Karpas-422 (cell line): ENCODE data around the gene ALG9. TPM values are rescaled to one million over a fixed set of nuclear protein-coding genes. Genes with fewer than 3 reads are reported as not detected.

ENCODE experiments used
- DNase-seq: peaks from one replicate; pipeline ENCODE4 v3.0.0-alpha.2; 2015
- H2AFZ ChIP-seq: fragments of 200-600 bp; sonication (generic); 2 replicates; pipeline ENCODE4 v1.6.1; 2014; ENCODE audit warnings: antibody characterized with exemption, low read length, mixed read lengths
- H3K27ac ChIP-seq: fragments of 200-600 bp; sonication (generic); 2 replicates; pipeline ENCODE4 v1.5.1; 2014; ENCODE audit warnings: mild to moderate bottlenecking, low read length, moderate library complexity
- H3K27me3 ChIP-seq: fragments of 200-600 bp; sonication (generic); 2 replicates; pipeline ENCODE4 v1.6.1; 2014; ENCODE audit warnings: low read length, mixed read lengths
- H3K36me3 ChIP-seq: fragments of 200-600 bp; sonication (generic); 2 replicates; pipeline ENCODE4 v1.6.1; 2014; ENCODE audit warnings: low read length, mixed read lengths; ENCODE audit not compliant: insufficient read depth
- H3K4me1 ChIP-seq: fragments of 200-600 bp; sonication (generic); 2 replicates; pipeline ENCODE4 v1.6.1; 2014; ENCODE audit warnings: mild to moderate bottlenecking, low read length, mixed read lengths
- H3K4me2 ChIP-seq: fragments of 200-600 bp; sonication (generic); 2 replicates; pipeline ENCODE4 v1.6.1; 2014; ENCODE audit warnings: low read length, low read depth, mild to moderate bottlenecking; ENCODE audit not compliant: poor library complexity, severe bottlenecking
- H3K4me3 ChIP-seq: fragments of 200-600 bp; sonication (generic); 2 replicates; pipeline ENCODE4 v1.5.1; 2014; ENCODE audit warnings: mild to moderate bottlenecking, antibody characterized with exemption, low read length, mixed read lengths
- H3K79me2 ChIP-seq: fragments of 200-600 bp; sonication (generic); 2 replicates; pipeline ENCODE4 v1.6.1; 2014; ENCODE audit warnings: mild to moderate bottlenecking, low read length, mixed read lengths
- H3K9ac ChIP-seq: fragments of 200-600 bp; sonication (generic); 2 replicates; pipeline ENCODE4 v1.6.0; 2014; ENCODE audit warnings: low read length
- H3K9me2 ChIP-seq: fragments of 200-600 bp; sonication (generic), shearing (Covaris generic); replicated peaks from 2 replicates; pipeline ENCODE4 v1.6.0; 2014; ENCODE audit warnings: mild to moderate bottlenecking, low read length, moderate library complexity; ENCODE audit not compliant: insufficient read depth
- H3K9me3 ChIP-seq: fragments of 300-700, 200-600 bp; sonication (generic); 2 replicates; pipeline ENCODE4 v1.6.1; 2014; ENCODE audit warnings: low read length, mixed read lengths
- H4K20me1 ChIP-seq: fragments of 200-600 bp; sonication (generic); 2 replicates; pipeline ENCODE4 v1.6.1; 2014; ENCODE audit warnings: mild to moderate bottlenecking, antibody characterized with exemption, low read length, low read depth; ENCODE audit not compliant: insufficient read depth
- small RNA-seq: library from RNA; depleted of rRNA; stranded (forward); fragments of <200 nt; gene quantifications from one replicate; pipeline ENCODE3, GENCODE V24; 2014
- total RNA-seq: library from RNA; depleted of rRNA; stranded (reverse); fragments of >200 nt; shearing (Covaris generic); gene quantifications from 2 replicates; pipeline ENCODE4 v1.2.3, GENCODE V29; 2014; ENCODE audit warnings: low replicate concordance; rRNA removed

The ALG9 gene
- total RNA-seq, 1 experiment from 2014 or later = 14.2 TPM

GRCh38 chr11:111743700-111744099, 127.7 kb downstream of the ALG9 start:
- H3K36me3 ChIP-seq = peaks cover 91% of the 10 kb centered on the region
- no peaks in the 10 kb centered on the region for H4K20me1 ChIP-seq
- H3K4me2 ChIP-seq = no peak overlapping the region
- H3K27me3 ChIP-seq = no peaks in the 10 kb centered on the region
- no peak overlapping the region for H3K9ac ChIP-seq
- DNase-seq = no peak
- no peak overlapping the region for H3K27ac ChIP-seq
- H2AFZ ChIP-seq = no peak overlapping the region
- no peaks in the 10 kb centered on the region for H3K9me2 ChIP-seq
- H3K79me2 ChIP-seq = peaks cover 51% of the 10 kb centered on the region
- H3K4me3 ChIP-seq = no peak overlapping the region
- no peaks in the 10 kb centered on the region for H3K9me3 ChIP-seq
- H3K4me1 ChIP-seq = no peaks in the 10 kb centered on the region

GRCh38 chr11:111741751-111742150, 129.6 kb downstream of the ALG9 start:
- H3K9ac ChIP-seq = no peak overlapping the region
- H2AFZ ChIP-seq = no peak overlapping the region
- H3K9me3 ChIP-seq = no peaks in the 10 kb centered on the region
- no peaks in the 10 kb centered on the region for H3K9me2 ChIP-seq
- H3K27me3 ChIP-seq = no peaks in the 10 kb centered on the region
- H3K36me3 ChIP-seq = peaks cover 82% of the 10 kb centered on the region
- H3K4me1 ChIP-seq = no peaks in the 10 kb centered on the region
- no peak for DNase-seq
- H4K20me1 ChIP-seq = no peaks in the 10 kb centered on the region
- H3K27ac ChIP-seq = no peak overlapping the region
- H3K4me2 ChIP-seq = no peak overlapping the region
- no peak overlapping the region for H3K4me3 ChIP-seq
- peaks cover 32% of the 10 kb centered on the region for H3K79me2 ChIP-seq

GRCh38 chr11:111739299-111739698, 132.1 kb downstream of the ALG9 start:
- Histone ChIP-seq H3K9me3 (no peaks in the 10 kb centered on the region), H3K4me2 (no peak overlapping the region), H3K36me3 (peaks cover 60% of the 10 kb centered on the region), H3K27ac (no peak overlapping the region), H3K79me2 (peaks cover 11% of the 10 kb centered on the region), H3K27me3 (no peaks in the 10 kb centered on the region), H3K9ac (no peak overlapping the region), H3K9me2 (no peaks in the 10 kb centered on the region), H2AFZ (no peak overlapping the region), H4K20me1 (no peaks in the 10 kb centered on the region), H3K4me3 (no peak overlapping the region), H3K4me1 (no peaks in the 10 kb centered on the region)
- DNase-seq = no peak

GRCh38 chr11:111737444-111738210, 133.8 kb downstream of the ALG9 start:
- Histone ChIP-seq H3K4me3 (no peak overlapping the region), H3K27ac (no peak overlapping the region)

GRCh38 chr11:111736621-111737443, 134.5 kb downstream of the ALG9 start:
- H3K4me1 ChIP-seq = no peaks in the 10 kb centered on the region
- H3K9me3 ChIP-seq = no peaks in the 10 kb centered on the region
- DNase-seq = no peak
- no peaks in the 10 kb centered on the region for H3K79me2 ChIP-seq
- H3K9ac ChIP-seq = no peak overlapping the region
- H3K36me3 ChIP-seq = peaks cover 40% of the 10 kb centered on the region
- H3K4me3 ChIP-seq = no peak overlapping the region
- no peak overlapping the region for H3K4me2 ChIP-seq
- H3K9me2 ChIP-seq = no peaks in the 10 kb centered on the region
- H3K27me3 ChIP-seq = no peaks in the 10 kb centered on the region
- no peak overlapping the region for H2AFZ ChIP-seq
- H4K20me1 ChIP-seq = no peaks in the 10 kb centered on the region
- no peak overlapping the region for H3K27ac ChIP-seq

More at GRCh38 chr11:111737444-111738210, 133.8 kb downstream of the ALG9 start:
- Histone ChIP-seq H3K9me3 (no peaks in the 10 kb centered on the region), H3K79me2 (no peaks in the 10 kb centered on the region), H4K20me1 (no peaks in the 10 kb centered on the region), H3K36me3 (peaks cover 47% of the 10 kb centered on the region), H3K27me3 (no peaks in the 10 kb centered on the region), H3K9ac (no peak overlapping the region), H3K4me1 (no peaks in the 10 kb centered on the region), H2AFZ (no peak overlapping the region), H3K4me2 (no peak overlapping the region), H3K9me2 (no peaks in the 10 kb centered on the region)
- DNase-seq = no peak

Small RNAs within 50 kb of the gene (small RNA-seq; reads per million reads assigned to genes)
- gene GNG5P3 = not detected
- 3.1 reads per million, percentile 67 among the genes with 10 or more reads in this experiment for gene RPL37AP8

Other genes starting within 250 kb of the ALG9 start
- 145 and 211 TPM in 2 replicates for gene PPP2R1B, start 105.2 kb downstream of the ALG9 start, total RNA-seq
- gene FDXACB1, start 7.6 kb upstream of the ALG9 start, total RNA-seq = 2.5 and 5.2 TPM in 2 replicates
- 31.5 and 40.7 TPM in 2 replicates for gene CFAP68, start 8.0 kb upstream of the ALG9 start, total RNA-seq
- gene CRYAB, start 40.2 kb upstream of the ALG9 start, total RNA-seq = not detected in 2 replicates
- not detected in 2 replicates for gene HSPB2, start 41.2 kb upstream of the ALG9 start, total RNA-seq
- not detected in 2 replicates for gene C11orf52, start 47.3 kb upstream of the ALG9 start, total RNA-seq
- gene DIXDC1, start 65.8 kb upstream of the ALG9 start, total RNA-seq = 2.0 and 2.8 TPM in 2 replicates
- 26.1 and 39.8 TPM in 2 replicates for gene DLAT, start 153.8 kb upstream of the ALG9 start, total RNA-seq
- gene PIH1D2, start 202.4 kb upstream of the ALG9 start, total RNA-seq = 1.3 and 1.4 TPM in 2 replicates
- 11.5 and 11.7 TPM in 2 replicates for gene NKAPD1, start 202.7 kb upstream of the ALG9 start, total RNA-seq
- gene TIMM8B, start 215.2 kb upstream of the ALG9 start, total RNA-seq = 53.3 and 73.4 TPM in 2 replicates
- 57.4 and 79.6 TPM in 2 replicates for gene SDHD, start 215.3 kb upstream of the ALG9 start, total RNA-seq